Eye (tissue), 1 donor: ENCODE results near the gene FAM171A2.
"Not testable (repeated sequence)": the region's sequence is repeated elsewhere in the genome, so short reads cannot be mapped to it uniquely, and the experiment has no call there.

Experiments
- DNase-seq: peaks from one replicate; pipeline ENCODE4 v3.0.0-alpha.2; 2015

The FAM171A2 gene

GRCh38 chr17:44363613-44364159 is at the start of gene FAM171A2:
Gene FAM171A2, minus strand, starts transcription at chr17:44363853. Its CDS starts 139 bp downstream, at chr17:44363714.
- peak; percentile 92 for DNase-seq

DNA sequence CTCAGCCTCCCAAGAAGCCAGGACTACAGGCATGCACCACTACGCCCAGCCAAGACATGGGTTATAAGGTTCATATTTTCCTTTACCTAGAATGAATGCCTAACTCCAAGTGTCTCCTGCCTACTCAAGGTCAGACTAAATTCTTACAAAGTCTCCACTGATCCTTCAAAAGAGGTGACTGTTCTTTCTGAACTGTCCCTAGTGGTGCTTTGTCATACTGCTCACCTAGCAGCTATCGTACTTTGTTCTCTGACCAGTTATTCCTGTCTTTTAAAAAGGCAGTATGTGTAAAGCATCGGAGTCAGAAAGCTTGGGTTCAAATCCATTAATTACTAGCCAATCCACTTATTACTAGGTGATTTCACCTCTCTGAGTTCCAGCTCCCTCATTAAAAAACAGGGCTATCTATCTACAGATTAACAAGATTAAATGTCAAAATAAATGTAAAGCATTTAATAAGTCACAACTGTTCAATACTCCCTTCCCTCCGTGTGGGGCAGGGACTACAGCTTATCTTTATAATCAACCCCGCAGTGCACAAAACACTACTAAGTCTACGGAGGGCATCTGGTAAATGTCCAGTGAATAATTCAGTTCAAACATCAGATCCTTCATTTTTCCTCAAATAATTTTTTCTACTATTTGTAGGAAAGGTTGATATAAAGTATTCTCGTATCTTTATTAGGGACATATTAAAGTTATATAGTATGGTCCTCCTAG is 45.8 kb upstream of the FAM171A2 start:
- DNase-seq = no peak

GRCh38 chr17:44408786-44409185 is 45.1 kb upstream of the FAM171A2 start:
- DNase-seq = no peak

DNA sequence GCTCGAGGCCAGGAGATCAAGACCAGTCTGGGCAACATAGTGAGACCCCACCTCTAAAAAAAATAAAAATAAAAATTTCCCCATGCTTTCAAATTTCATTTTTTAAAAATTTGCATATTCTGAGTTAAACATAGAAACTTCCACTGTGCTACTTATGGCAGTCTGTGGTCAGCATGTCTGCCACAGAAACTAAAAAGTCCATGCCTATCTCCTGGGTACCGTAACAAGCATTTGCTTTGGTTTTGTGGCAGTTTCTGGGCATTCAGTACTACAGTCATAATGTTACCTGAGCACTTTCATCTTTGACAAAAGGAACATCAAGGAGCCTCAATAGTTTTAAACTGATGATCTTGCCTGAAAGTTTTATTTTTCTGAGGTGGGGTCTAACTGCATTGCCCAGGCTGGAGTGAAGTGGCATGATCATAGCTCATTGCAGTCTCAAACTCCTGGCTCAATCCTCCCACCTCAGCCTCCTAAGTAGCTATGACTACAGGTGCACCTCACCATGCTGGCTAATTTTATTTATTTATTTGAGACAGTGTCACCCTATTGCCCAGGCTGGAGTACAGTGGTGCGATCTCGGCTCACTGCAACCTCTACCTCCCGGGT is 39.0 kb upstream of the FAM171A2 start:
- DNase-seq = no peak

GRCh38 chr17:44400226-44400847 is 36.7 kb upstream of the FAM171A2 start:
- peak; percentile 34 for DNase-seq

DNA sequence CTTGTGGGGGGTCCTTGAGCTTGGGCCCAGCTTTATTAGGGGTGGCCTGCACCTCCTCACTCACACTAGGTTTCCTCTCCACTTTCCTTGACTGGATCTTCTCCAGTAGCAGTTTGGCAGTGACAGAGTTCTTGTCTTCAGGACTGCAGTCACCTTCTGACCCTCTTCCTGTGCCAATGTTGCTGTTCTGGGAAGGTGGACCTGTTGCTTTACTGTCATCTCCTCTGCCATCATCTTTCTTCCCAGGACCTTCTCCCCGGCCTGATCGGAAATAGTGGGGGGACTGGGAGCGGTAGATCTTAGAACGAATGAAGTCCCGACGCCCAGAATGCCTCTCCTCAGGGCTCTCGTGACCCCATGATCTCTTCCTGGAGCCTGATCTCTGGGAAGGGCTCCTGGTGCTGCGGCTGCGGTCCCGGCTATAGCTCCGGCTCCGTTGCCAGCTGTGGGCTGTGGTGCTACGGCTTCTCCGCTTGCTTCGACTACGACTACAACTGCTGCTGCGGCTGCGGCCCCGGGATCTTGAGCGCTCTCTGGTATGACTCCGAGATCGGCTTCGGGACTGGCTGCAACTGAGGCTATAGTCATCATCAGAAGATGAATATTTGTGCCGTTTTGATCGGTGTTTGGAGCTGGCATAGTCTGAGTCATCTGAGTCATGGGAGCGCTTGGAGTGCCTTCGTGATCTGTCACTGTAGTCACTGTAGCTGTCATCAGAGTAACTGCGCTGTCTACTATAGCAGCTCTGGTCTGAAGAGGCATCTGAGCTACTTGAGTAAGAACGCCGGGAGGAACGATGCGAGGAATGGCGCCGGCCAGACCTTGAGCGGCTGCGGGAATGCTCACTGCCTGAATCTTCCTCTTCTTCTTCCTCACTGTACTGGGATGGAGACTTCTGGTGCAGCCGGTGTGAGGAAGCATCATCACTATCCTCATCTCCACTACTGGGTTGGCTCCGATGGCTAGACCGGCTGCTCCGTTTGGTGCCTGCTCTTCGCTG is 35.3 kb upstream of the FAM171A2 start:
- DNase-seq = no peak

- no peak for DNase-seq
These were observed 34.1 kb upstream of the FAM171A2 start for GRCh38 chr17:44397479-44398440.

GRCh38 chr17:44396946-44397345 is 33.3 kb upstream of the FAM171A2 start:
- DNase-seq = no peak

- DNase-seq = no peak
These were observed 31.2 kb upstream of the FAM171A2 start for GRCh38 chr17:44394833-44395232.

DNA sequence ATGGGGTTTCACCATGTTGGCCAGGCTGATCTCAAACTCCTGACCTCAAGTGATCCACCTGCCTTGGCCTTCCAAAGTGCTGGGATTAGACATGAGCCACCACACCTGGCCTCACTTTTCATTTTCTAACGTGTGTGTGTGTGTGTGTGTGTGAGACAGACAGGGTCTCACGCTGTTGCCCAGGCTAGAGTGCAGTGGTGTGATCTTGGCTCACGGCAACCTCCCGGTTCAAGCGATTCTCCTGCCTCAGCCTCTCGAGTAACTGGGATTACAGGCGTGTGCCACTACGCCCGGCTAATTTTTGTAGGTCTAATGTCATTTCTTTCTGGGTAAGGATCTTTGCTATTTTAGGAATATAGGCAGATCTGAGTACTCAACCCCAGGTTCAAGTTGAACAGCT is 30.5 kb upstream of the FAM171A2 start:
- DNase-seq = not testable (repeated sequence)

- no peak for DNase-seq
These were observed 26.7 kb upstream of the FAM171A2 start for GRCh38 chr17:44390250-44390870.

- DNase-seq = no peak
These were observed 26.1 kb upstream of the FAM171A2 start for GRCh38 chr17:44389723-44390202.

DNA sequence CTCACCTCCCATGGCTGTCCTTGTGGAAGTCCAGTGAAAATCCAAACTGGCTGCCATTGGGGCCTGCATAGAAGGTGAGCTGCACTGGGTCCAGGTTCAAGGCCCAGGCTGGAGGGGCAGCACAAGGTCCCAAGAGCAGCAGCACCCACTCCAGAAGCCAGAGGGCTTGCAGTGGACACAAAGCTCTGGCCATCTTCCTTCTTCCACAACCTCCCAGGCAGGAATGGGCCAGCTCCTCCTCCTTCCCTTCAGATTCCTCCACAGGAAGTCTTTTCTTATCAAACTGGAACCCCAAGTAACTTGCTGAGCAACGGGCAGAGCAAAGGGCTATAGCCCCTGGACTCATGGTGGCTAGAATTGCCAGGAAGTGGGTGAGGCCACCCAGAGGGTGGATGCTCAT is 25.6 kb upstream of the FAM171A2 start, which contains the start of gene ITGA2B:
Gene ITGA2B, minus strand, starts transcription at position 369 of the 400 bp plus-strand sequence. Its CDS starts 176 bp downstream, at position 193.
- no peak for DNase-seq

DNA sequence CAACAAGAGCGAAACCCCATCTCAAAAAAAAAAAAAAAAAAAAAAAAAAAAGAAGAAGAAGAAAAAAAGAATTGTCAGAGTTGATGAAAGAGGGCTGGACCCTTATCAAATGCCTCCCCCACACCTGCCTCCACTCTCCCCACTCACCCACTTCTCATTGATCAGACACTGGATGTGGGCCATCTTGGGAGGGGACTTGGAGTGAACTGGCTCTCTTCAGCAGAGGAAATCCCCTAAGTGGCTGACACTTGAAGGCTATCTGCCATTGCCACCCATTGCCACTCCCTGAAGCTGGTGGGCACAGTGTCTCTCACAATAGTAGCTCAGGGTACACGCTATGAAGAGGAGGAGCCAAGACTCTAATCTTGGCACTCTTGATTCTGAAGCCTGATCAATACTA is 24.2 kb upstream of the FAM171A2 start:
- no peak for DNase-seq

DNA sequence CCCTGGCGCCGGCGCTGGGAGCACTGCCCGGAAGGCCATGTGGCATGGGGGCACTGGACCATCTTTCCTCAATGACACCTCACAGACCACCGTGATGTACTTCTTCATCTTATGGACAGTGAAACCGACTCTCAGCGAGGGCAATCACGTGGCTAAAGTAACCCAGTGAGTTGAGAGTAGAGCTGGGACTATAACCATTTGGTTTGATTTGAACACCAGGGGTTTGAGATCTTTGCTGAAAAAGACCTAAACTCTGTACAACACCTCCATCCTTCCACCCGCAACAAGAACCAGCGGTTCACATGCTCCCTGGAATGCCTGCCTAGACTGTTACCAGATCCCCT is 22.5 kb upstream of the FAM171A2 start:
- DNase-seq = peak; percentile 30

DNA sequence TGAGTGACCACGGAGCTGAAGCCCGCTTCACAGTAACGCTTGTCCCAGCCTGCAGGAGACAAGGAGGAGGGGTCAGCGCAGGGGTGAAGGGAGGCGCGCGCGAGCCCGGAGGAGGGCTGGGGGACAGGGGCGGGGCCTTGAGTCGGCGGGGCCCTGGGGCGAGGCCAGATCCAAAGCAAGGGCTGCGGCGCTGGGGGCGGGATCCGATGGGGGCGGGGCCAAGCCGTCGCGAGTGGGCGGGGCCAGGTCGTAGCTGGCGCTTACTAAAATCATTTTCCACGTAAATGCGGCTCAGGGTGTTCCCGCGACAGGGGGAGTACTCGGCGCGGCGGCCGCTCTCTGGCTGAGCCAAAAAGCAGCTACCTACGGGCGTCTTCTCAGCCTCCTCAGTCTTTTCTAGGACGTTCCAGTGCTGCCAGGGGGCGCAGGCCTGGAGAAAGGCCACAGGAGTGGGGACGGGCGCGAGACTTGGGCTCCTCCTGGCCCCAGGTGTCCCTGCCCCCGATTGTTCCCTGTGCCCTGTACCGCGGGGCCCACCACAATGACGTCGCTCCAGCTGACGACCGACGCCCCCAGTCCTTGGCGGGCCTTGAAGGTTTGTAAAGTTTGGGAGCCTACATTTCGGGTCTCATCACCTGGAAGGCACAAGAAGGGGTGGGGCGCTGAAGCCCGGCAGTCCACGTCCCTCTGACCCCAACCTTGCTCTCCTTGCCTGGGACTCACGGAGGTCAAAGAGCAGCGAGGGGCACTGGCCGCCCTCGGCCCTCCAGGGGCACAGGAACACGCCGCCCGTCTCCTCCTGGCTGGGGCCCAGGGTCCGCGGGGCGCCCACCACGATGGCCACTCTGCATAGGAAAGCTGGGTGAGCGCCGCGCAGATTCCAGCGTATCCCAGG is 21.9 kb upstream of the FAM171A2 start:
- peak; percentile 95 for DNase-seq

- DNase-seq = no peak
These were observed 21.2 kb upstream of the FAM171A2 start for GRCh38 chr17:44384823-44385286.

DNA sequence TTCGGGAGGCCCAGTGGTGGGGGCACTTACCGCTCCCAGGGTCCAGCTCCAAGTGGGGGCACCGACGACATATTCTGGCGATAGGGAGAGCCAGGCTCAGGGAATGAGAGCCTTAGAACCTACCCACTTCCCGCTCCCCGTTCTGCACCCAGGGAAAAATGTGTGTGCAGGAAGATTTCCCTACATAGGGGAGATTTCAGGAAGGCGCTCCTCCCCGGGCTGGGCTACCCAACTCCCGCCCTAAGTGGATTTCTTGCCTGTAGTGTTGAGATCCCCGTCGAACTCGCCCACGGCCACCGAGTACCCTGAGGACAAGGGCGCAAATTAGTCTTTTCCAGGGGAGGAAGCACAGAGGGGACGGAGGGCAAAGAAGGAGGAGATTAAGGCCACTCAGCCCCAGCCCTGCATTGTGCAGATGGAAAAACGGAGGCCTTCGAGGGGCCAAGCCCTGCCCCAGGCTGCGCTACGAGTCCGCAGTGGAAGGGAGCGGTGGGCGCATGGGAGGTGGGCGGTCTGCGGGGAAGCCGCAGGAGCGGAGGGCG is 20.7 kb upstream of the FAM171A2 start:
- no peak for DNase-seq

DNA sequence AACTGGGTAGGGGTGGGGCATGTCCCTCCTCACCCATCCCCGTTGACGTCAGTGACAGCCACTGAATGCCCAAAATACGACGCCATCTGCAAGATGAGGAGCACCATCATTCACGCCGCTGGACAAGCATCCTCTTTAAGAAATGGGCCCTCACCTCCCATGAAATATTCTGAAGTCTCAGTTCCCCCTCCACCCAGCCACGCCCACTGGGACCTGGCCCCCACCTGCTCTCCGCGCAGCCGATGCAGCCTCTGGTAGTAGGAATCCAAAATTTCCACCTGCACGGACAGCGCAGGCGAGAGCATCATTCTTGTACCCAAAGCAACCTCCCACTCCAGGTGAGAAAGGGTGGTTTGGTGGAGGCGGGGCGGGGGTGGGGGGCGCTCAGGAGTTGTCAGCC is 20.2 kb upstream of the FAM171A2 start:
- no peak for DNase-seq
